Heart left ventricle (tissue), 16 donors: ENCODE results near the gene BEST1. TPM values are rescaled to one million over a fixed set of nuclear protein-coding genes. Genes with fewer than 3 reads are reported as not detected.
"Not testable (repeated sequence)": the region's sequence is repeated elsewhere in the genome, so short reads cannot be mapped to it uniquely, and the experiment has no call there.

Experiments used
- ATAC-seq, 4 donors: fragments of 200-7000 bp; cut with Tn5 transposase; one replicate each; pipeline ENCODE4 v1.9.1; 2020 to 2022; ENCODE audit warnings: moderate library complexity in 4 of 4, mild to moderate bottlenecking in 3 of 4, moderate number of reproducible peaks in 1 of 4
- DNase-seq, 5 donors: peaks; one replicate each; pipeline ENCODE4 v3.0.0-alpha.2; 2020
- H3K27ac ChIP-seq, 12 donors: fragments of 200-600 bp; sonication (generic) in 4 of 12; one replicate each; pipeline versions ENCODE4 v1.5.0 to v1.8.0; 2016 to 2022; ENCODE audit warnings: mild to moderate bottlenecking in 2 of 12
- H3K27me3 ChIP-seq, 9 donors: fragments of 200-600 bp; sonication (generic) in 2 of 9; one replicate each; pipeline versions ENCODE4 v1.5.1 to v1.8.0; 2016 to 2022; ENCODE audit warnings: mild to moderate bottlenecking in 3 of 9
- H3K36me3 ChIP-seq, 9 donors: fragments of 200-600 bp; sonication (generic) in 2 of 9; one replicate each; pipeline versions ENCODE4 v1.5.0 to v1.8.0; 2018 to 2022; ENCODE audit warnings: mild to moderate bottlenecking in 2 of 9
- H3K4me1 ChIP-seq, 12 donors: fragments of 200-600 bp; sonication (generic) in 4 of 12; one replicate each; pipeline versions ENCODE4 v1.5.0 to v1.8.0; 2016 to 2022; ENCODE audit warnings: mild to moderate bottlenecking in 3 of 12
- H3K4me3 ChIP-seq, 12 donors: fragments of 200-600 bp; sonication (generic) in 4 of 12; one replicate each; pipeline versions ENCODE4 v1.5.0 to v1.8.0; 2017 to 2022; ENCODE audit warnings: mild to moderate bottlenecking in 9 of 12, moderate library complexity in 4 of 12
- H3K9me3 ChIP-seq, 12 donors: fragments of 200-600 bp; sonication (generic) in 4 of 12; one replicate each; pipeline versions ENCODE4 v1.5.0 to v1.8.0; 2016 to 2022; ENCODE audit warnings: mild to moderate bottlenecking in 1 of 12
- POLR2A ChIP-seq, 2 donors: fragments of 450-650 bp; IDR thresholded peaks; one replicate each; pipeline ENCODE4 v1.6.1; 2017; ENCODE audit warnings: antibody characterized with exemption in 2 of 2, mild to moderate bottlenecking in 2 of 2, moderate library complexity in 2 of 2
- WGBS, 4 donors: extraction: QIAGEN DNeasy Blood & Tissue Kit in 2 of 4; methylation state at CpG; one replicate each; pipeline versions ENCODE4 v1.1.5 to v1.1.7; 2013 to 2018; 5-methylcytosine and 5-hydroxymethylcytosine counted together
- intact Hi-C, 10 donors: fragments of 100-400 bp; cut with DNase I; formaldehyde crosslinking; loops; one replicate each; pipeline versions ENCODE4 v1.11.1 to v1.14.2; 2022
- polyA plus RNA-seq, 2 donors: library from polyadenylated mRNA; stranded (reverse); fragments of 200-250 nt; gene quantifications; one replicate each; pipeline ENCODE4 v1.2.3, GENCODE V29; 2013
- total RNA-seq, 9 donors: library from RNA; depleted of rRNA in 2 of 9; stranded (reverse); fragments of >200 nt in 2 of 9; fragmentation: NEBNext Ultra II Directional in 3 of 9; extraction: Animal tissue kit (Norgen Biotek cat#: 25700) in 3 of 9; gene quantifications; one replicate each; pipeline versions ENCODE4 v1.1.0 to v1.2.4, GENCODE V29; 2016 to 2023
- TF ChIP-seq, protein P1 (sequence below), 12 donors: fragments of 200-600 bp; sonication (generic) in 4 of 12; IDR thresholded peaks; one replicate each; pipeline versions ENCODE4 v1.5.0 to v1.8.0; 2018 to 2022; ENCODE audit warnings: antibody characterized with exemption in 12 of 12, mild to moderate bottlenecking in 5 of 12
- donor health status: ischemic (EF 13 %, LVEDD 7.1; RV severe dilation, severe dysfunction).
- donor health status: healthy with polysubstance abuse.
- donor health status: DM: no; HTN: yes; CAD: no.
- donor health status: DM: no; HTN: no; CAD: no.
- donor health status: ischemic (EF 25% LVEDD 6.9; RV normal size, moderate dysfunction).
- donor health status: ischemic (EF 25% LVEDD 5.7; RV mildly dilated, moderate dysfunction).
- donor health status: healthy.
- donor health status: DM: yes; HTN: yes; CAD: no.
- donor health status: ischemic (EF 35%, LVEDD 5.7; RV mildly dilated, moderate dysfunction).
- donor health status: nonischemic (EF 11% LVEDD 7.7; RV severe dilation, severe dysfunction).
- donor health status: DM: yes; HTN: yes; CAD: no.
- donor health status: PGD.
- donor health status: ischemic (EF 29% LVEDD 5.4; RV normal size, mild dysfunction).
- donor health status: nonischemic (EF 23%, LVEDD 6.1; RV moderate dilation, normal function).

BEST1 gene
- total and polyA plus RNA-seq, 11 donors, result 0.64 to 4.4 (median 1.2) TPM

DNA sequence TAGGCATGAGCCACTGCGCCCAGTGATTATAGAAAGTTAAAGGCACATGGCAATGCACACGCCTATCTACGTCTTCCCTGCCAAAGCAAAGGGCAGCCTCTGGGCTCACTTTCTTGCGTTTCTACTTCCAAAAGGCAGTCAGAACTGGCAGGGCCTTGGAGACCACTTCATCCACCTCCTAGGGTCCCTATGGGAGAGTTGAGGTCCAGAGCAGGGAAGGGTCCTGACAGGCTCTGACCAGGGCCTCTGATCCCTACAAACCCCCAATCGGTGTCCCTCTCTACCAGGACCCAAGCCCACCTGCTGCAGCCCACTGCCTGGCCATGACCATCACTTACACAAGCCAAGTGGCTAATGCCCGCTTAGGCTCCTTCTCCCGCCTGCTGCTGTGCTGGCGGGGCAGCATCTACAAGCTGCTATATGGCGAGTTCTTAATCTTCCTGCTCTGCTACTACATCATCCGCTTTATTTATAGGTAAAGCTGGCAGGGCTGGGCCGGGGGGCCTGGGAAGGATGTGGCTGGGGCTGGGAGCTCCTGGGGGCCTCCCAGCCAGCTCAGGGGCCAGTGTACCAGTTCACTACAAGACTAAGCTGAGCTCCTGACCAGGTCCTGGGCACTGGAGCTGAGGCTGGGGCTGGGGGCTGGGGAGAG lies 1.5 kb downstream of the BEST1 start:
- no peak for DNase-seq
- Histone ChIP-seq H3K27ac (no peak overlapping the region), H3K36me3 (peaks cover 0 to 2% (median 0%) of the 10 kb centered on the region in 9 donors), H3K27me3 (peaks cover 0 to 4% (median 0%) of the 10 kb centered on the region in 9 donors), H3K9me3 (no peaks in the 10 kb centered on the region), H3K4me1 (peaks cover 0 to 49% (median 21%) of the 10 kb centered on the region in 12 donors), H3K4me3 (no peak overlapping the region)
- intact Hi-C loops, result loop anchor here in 3 of 10 donors (5.0 to 10.0 kb wide), 3 partner anchors 103 to 149 kb away; no protein-coding TSS in a partner anchor
- 89 to 99% (median 93%) methylated on average over 7 to 11 of the region's 11 CpGs for WGBS, 4 donors
- no peak for ATAC-seq
- TF ChIP-seq, protein P1, sequence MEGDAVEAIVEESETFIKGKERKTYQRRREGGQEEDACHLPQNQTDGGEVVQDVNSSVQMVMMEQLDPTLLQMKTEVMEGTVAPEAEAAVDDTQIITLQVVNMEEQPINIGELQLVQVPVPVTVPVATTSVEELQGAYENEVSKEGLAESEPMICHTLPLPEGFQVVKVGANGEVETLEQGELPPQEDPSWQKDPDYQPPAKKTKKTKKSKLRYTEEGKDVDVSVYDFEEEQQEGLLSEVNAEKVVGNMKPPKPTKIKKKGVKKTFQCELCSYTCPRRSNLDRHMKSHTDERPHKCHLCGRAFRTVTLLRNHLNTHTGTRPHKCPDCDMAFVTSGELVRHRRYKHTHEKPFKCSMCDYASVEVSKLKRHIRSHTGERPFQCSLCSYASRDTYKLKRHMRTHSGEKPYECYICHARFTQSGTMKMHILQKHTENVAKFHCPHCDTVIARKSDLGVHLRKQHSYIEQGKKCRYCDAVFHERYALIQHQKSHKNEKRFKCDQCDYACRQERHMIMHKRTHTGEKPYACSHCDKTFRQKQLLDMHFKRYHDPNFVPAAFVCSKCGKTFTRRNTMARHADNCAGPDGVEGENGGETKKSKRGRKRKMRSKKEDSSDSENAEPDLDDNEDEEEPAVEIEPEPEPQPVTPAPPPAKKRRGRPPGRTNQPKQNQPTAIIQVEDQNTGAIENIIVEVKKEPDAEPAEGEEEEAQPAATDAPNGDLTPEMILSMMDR (IDR thresholded peaks at IDR 0.05), result no peak
- no peak for TF ChIP-seq POLR2A (IDR thresholded peaks at IDR 0.05)

DNA sequence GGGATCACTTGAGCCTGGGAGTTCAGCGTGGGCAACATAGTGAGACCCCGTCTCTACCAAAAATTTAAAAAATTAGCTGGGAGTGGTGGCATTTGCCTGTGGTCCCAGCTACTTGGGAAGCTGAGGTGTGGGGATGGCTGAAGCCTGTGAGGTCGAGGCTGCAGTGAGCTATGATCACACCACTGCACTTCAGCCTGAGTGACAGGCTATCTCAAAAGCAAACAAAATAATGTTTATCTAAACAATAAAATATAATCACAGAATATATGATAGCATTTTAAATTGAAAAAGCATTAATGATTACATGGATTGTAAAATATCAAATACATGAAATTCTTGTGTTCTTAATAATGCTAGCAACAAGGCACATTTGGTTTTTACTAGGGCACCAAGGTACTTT lies 2.7 kb downstream of the BEST1 start:
- Histone ChIP-seq H3K27me3 (peaks cover 0 to 4% (median 0%) of the 10 kb centered on the region in 9 donors), H3K4me1 (peaks cover 0 to 41% (median 18%) of the 10 kb centered on the region in 12 donors), H3K9me3 (no peaks in the 10 kb centered on the region), H3K27ac (no peak overlapping the region), H3K4me3 (no peak overlapping the region), H3K36me3 (peaks cover 0 to 4% (median 0%) of the 10 kb centered on the region in 9 donors)
- no peak for ATAC-seq
- WGBS, 4 donors, result 95 to 99% (median 97%) methylated on average over 3 of the region's 3 CpGs
- intact Hi-C loops, result loop anchor here in 3 of 10 donors (5.0 to 10.0 kb wide), 3 partner anchors 102 to 151 kb away; no protein-coding TSS in a partner anchor
- no peak for DNase-seq
- TF ChIP-seq, protein P1 (IDR thresholded peaks at IDR 0.05), result no peak
- TF ChIP-seq POLR2A (IDR thresholded peaks at IDR 0.05), result no peak

DNA sequence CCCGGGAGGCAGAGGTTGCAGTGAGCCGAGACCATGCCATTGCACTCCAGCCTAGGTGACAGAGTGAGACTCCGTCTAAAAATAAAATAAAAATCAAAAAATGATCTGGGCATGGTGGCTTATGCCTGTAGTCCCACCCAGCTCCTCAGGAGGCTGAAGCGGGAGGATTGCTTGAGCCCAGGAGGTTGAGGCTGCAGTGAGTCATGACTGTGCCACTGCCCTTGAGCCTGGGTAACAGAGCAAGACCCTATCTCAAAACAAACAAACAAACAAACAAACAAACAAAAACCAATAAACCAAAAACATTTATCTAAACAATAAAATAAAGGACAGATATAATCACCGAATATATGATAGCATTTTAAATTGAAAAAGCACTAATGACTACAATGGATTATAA lies 3.5 kb downstream of the BEST1 start:
- not testable (repeated sequence) for H3K4me3 ChIP-seq, H3K9me3 ChIP-seq, ATAC-seq, H3K36me3 ChIP-seq, DNase-seq, H3K27me3 ChIP-seq, H3K27ac ChIP-seq
- WGBS, 4 donors, result 92 to 96% (median 95%) methylated on average over 5 of the region's 5 CpGs
- H3K4me1 ChIP-seq, result peaks cover 0 to 38% (median 17%) of the 10 kb centered on the region in 12 donors
- intact Hi-C loops, result loop anchor here in 3 of 10 donors (5.0 to 10.0 kb wide), 3 partner anchors 101 to 151 kb away; no protein-coding TSS in a partner anchor

DNA sequence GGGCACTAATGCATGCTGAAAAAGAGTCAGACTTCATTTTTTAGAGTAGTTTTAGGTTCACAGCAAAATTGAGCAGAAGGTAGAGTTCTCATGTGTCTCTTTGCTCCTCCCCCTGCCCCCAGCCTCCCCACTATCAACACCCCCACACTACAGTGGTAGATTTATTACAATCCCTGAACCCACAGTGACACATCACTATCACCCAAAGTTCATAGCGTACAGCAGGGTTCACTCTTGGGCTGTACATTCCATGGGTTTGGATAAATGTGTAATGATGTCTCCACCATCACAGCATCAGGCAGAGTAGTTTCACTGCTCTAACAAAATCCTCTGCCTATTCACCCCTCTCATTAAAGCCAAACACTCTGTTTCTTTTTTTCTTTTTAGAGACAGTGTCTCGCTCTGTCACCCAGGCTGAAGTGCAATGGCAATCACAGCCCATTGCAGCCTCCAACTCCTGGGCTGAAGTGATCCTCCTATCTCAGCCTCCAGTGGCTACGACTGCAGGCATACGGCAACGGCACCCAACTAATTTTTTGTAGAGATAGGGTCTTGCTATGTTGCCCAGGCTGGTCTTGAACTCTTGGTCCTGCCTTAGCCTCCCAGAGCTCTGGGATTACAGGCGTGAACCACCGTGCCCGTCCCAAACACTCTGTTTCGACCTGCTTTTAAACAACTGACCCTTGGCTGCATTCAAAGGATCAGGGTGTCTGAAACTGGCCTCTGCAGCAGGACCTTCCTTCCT lies 4.1 kb downstream of the BEST1 start:
- H3K27me3 ChIP-seq, result peaks cover 0 to 4% (median 0%) of the 10 kb centered on the region in 9 donors
- no peak for ATAC-seq
- H3K27ac ChIP-seq, result peak overlapping the region in 11 of 12 donors; percentile 48 to 94 (median 77)
- DNase-seq, result no peak
- peaks cover 0 to 9% (median 0%) of the 10 kb centered on the region in 9 donors for H3K36me3 ChIP-seq
- TF ChIP-seq, protein P1 (IDR thresholded peaks at IDR 0.05), result no peak
- no peak for TF ChIP-seq POLR2A (IDR thresholded peaks at IDR 0.05)
- H3K9me3 ChIP-seq, result no peaks in the 10 kb centered on the region
- WGBS, 4 donors, result 93 to 97% (median 95%) methylated on average over 8 to 9 of the region's 9 CpGs
- H3K4me3 ChIP-seq, result peak overlapping the region in 6 of 12 donors; percentile 30 to 68 (median 54)
- intact Hi-C loops, result loop anchor here in 3 of 10 donors (5.0 to 10.0 kb wide), 3 partner anchors 101 to 152 kb away; no protein-coding TSS in a partner anchor
- H3K4me1 ChIP-seq, result peaks cover 0 to 33% (median 16%) of the 10 kb centered on the region in 12 donors
